Activated T-cell treated with anti-CD3 and anti-CD28 coated beads, Interleukin-2, amount 50 U/mL, for 4 hours (primary cell): ENCODE results near the gene AUNIP. TPM values are rescaled to one million over a fixed set of nuclear protein-coding genes. Genes with fewer than 3 reads are reported as not detected.

Experiments
- ATAC-seq, 2 donors: fragments of 200-7000 bp; cut with Tn5 transposase; one replicate each; pipeline ENCODE4 v1.10.0; 2021
- DNase-seq: peaks from one replicate; pipeline ENCODE4 v3.0.0-alpha.2; 2020
- H3K27me3 Mint-ChIP-seq: one replicate; pipeline ENCODE4 v1.8.0; 2021; ENCODE audit warnings: low read depth, mixed read lengths
- H3K36me3 Mint-ChIP-seq: one replicate; pipeline ENCODE4 v1.8.0; 2022; ENCODE audit warnings: mixed read lengths; ENCODE audit not compliant: insufficient read depth
- H3K4me1 Mint-ChIP-seq: one replicate; pipeline ENCODE4 v1.8.0; 2021; ENCODE audit warnings: low read depth, mixed read lengths
- H3K4me3 Mint-ChIP-seq: one replicate; pipeline ENCODE4 v1.8.0; 2021; ENCODE audit warnings: mild to moderate bottlenecking, moderate library complexity, mixed read lengths
- H3K9me3 Mint-ChIP-seq: one replicate; pipeline ENCODE4 v1.8.0; 2021; ENCODE audit warnings: mixed read lengths
- total RNA-seq, 3 donors: library from RNA; stranded (reverse); gene quantifications; one replicate each; pipeline ENCODE4 v1.2.1, GENCODE V29; 2021

AUNIP gene
- total RNA-seq, 3 donors from 2014 or later: 4.1 to 4.6 (median 4.5) TPM

DNA sequence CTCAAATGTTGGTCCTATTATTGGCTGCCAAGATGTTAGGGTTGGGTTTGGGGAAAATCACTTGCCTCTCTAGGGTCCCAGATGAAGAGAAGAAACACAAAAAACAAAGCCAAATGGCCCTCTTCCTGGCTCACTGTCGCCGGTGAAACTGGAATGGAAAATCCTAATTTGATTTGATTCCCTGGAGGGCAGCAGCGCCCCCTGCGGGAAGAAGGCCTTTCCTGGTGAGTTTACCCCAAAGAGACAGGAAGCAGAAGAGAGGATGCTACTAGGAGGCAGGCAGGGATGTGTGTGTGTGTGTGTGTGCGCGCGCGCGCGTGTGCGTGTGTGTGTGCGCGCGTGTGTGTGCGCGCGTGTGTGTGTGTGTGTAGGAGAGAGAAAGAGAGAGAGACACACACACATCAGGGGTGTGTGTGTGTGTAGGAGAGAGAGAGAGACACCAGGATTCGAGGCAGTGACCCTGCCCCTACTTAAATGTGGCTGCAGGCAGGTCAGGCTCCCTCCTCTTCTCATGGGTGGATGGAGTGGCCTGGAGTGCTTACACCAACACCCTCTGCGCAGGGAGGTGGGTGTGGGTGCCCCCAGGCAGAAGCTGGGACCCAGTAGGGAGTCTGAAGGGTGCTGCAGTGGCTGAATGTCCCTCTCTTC is 62.3 kb downstream of the AUNIP start:
- Mint-ChIP-seq H3K9me3 (no peaks in the 10 kb centered on the region), H3K27me3 (no peaks in the 10 kb centered on the region), H3K4me3 (peak overlapping the region; percentile 64), H3K4me1 (peaks cover 52% of the 10 kb centered on the region), H3K36me3 (no peaks in the 10 kb centered on the region)
- ATAC-seq (peak; percentile 47 to 48), DNase-seq (peak; percentile 84)

GRCh38 chr1:25795946-25796810 is 63.1 kb downstream of the AUNIP start:
- H3K4me1 Mint-ChIP-seq: peaks cover 50% of the 10 kb centered on the region

GRCh38 chr1:25795211-25795610 is 64.0 kb downstream of the AUNIP start:
- DNase-seq (no peak), ATAC-seq (no peak)
- Mint-ChIP-seq H3K4me1 (peaks cover 43% of the 10 kb centered on the region), H3K36me3 (no peaks in the 10 kb centered on the region), H3K4me3 (no peak overlapping the region), H3K9me3 (no peaks in the 10 kb centered on the region), H3K27me3 (no peaks in the 10 kb centered on the region)

More at GRCh38 chr1:25795946-25796810, 63.1 kb downstream of the AUNIP start:
- Mint-ChIP-seq H3K36me3 (no peaks in the 10 kb centered on the region), H3K27me3 (no peaks in the 10 kb centered on the region), H3K9me3 (no peaks in the 10 kb centered on the region), H3K4me3 (peak overlapping the region; percentile 64)
- DNase-seq (peak; percentile 35), ATAC-seq (peak; percentile 36 to 42)

DNA sequence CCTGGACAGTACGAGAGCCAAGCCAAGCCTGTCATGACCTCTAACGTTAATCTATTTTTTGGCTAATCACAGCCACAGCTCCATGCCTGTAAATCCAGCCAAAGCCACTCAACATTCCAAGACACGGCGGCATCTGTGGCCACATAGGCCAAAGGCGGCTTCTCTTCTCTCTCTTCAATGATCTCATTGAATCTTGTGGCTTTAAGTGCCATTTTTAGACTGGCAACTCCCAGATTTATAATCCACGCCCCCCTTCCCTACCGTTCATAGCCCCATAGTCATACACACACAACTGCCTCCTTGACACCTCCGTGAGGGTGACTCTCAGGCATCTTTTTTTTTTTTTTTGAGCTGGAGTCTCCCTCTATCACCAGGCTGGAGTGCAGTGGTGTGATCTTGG is 64.9 kb downstream of the AUNIP start:
- ATAC-seq: no peak
- Mint-ChIP-seq H3K27me3 (no peaks in the 10 kb centered on the region), H3K36me3 (peaks cover 3% of the 10 kb centered on the region), H3K9me3 (no peaks in the 10 kb centered on the region), H3K4me3 (no peak overlapping the region), H3K4me1 (peaks cover 41% of the 10 kb centered on the region)
- DNase-seq: no peak

- Mint-ChIP-seq H3K4me1 (peaks cover 39% of the 10 kb centered on the region), H3K27me3 (no peaks in the 10 kb centered on the region), H3K9me3 (no peaks in the 10 kb centered on the region), H3K36me3 (peaks cover 3% of the 10 kb centered on the region), H3K4me3 (no peak overlapping the region)
- no peak for DNase-seq
- no peak for ATAC-seq
These were observed 65.6 kb downstream of the AUNIP start for GRCh38 chr1:25793585-25794170.

DNA sequence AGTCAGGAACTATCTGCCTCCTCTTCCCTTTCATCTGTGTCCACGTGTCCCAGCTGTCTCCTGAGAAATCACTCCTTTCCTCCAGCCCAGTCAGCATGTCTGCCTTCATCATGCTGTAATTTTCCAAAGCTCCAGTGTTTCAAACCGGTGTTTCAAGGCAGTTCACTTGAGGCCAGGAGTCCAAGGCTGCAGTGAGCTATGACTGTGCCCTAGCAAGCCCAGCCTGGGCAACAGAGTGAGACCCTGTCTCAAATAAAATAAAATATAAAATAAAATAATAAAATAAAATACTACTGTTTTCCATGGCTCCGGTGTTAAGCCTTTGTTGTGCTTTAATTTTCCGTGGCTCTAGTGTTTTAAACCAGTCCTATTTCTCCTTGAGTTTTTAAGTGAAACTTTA is 67.1 kb downstream of the AUNIP start:
- H3K27me3 Mint-ChIP-seq: no peaks in the 10 kb centered on the region
- H3K4me1 Mint-ChIP-seq: peaks cover 24% of the 10 kb centered on the region
- DNase-seq (no peak), ATAC-seq (no peak)
- no peaks in the 10 kb centered on the region for H3K9me3 Mint-ChIP-seq
- peaks cover 3% of the 10 kb centered on the region for H3K36me3 Mint-ChIP-seq
- H3K4me3 Mint-ChIP-seq: no peak overlapping the region

- H3K4me1 Mint-ChIP-seq: peaks cover 8% of the 10 kb centered on the region
- H3K27me3 Mint-ChIP-seq: no peaks in the 10 kb centered on the region
- no peak overlapping the region for H3K4me3 Mint-ChIP-seq
- H3K9me3 Mint-ChIP-seq: no peaks in the 10 kb centered on the region
- H3K36me3 Mint-ChIP-seq: peaks cover 3% of the 10 kb centered on the region
- no peak for ATAC-seq
- no peak for DNase-seq
These were observed 68.8 kb downstream of the AUNIP start for GRCh38 chr1:25790472-25790871.

GRCh38 chr1:25787760-25788166 is 71.5 kb downstream of the AUNIP start:
- DNase-seq: no peak
- no peaks in the 10 kb centered on the region for H3K4me1 Mint-ChIP-seq
- H3K36me3 Mint-ChIP-seq: peaks cover 8% of the 10 kb centered on the region
- H3K4me3 Mint-ChIP-seq: no peak overlapping the region
- no peaks in the 10 kb centered on the region for H3K9me3 Mint-ChIP-seq
- H3K27me3 Mint-ChIP-seq: no peaks in the 10 kb centered on the region
- no peak for ATAC-seq

- peak in 1 of 2 donors; percentile 28 for ATAC-seq
- H3K27me3 Mint-ChIP-seq: no peaks in the 10 kb centered on the region
These were observed 72.1 kb downstream of the AUNIP start for GRCh38 chr1:25786887-25787759.

DNA sequence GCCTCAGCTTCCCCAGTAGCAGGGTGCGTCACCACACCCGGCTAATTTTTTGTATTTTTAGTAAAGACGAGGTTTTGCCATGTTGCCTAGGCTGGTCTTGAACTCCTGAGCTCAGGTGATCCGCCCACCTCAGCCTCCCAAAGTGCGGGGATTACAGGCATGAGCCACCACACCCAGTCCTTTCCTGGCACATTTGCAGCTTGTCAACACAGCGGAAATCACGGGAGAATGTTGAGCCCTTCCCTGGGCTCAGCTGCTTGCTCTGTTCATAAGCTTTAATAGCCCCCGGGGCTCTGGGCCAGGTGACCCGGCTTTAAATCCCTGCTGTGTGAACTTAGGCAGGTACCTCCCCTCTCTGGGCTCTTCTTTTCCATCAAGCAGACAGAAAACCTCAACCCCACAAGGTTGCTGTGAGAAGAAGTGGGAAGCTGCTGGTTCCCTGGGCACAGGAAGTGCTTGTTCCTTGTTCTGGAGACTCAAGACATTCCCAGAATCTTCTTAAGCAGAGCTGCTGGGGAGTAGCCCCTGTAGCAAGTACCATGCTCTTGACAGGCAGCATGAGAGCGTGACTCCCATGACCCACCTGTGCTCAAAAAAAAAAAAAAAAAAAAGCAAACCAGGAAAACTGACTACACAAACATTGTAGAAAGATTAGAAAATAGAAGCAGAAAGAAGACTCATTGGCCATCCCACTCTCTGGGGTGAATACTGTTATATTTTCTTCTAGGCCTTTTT is 73.8 kb downstream of the AUNIP start:
- H3K27me3 Mint-ChIP-seq: no peaks in the 10 kb centered on the region
- no peak for DNase-seq
- H3K9me3 Mint-ChIP-seq: no peaks in the 10 kb centered on the region
- H3K4me1 Mint-ChIP-seq: no peaks in the 10 kb centered on the region
- ATAC-seq: no peak
- H3K4me3 Mint-ChIP-seq: no peak overlapping the region
- H3K36me3 Mint-ChIP-seq: peaks cover 8% of the 10 kb centered on the region

More at GRCh38 chr1:25786887-25787759, 72.1 kb downstream of the AUNIP start:
- no peak overlapping the region for H3K4me3 Mint-ChIP-seq
- DNase-seq: no peak
- no peaks in the 10 kb centered on the region for H3K4me1 Mint-ChIP-seq
- peaks cover 8% of the 10 kb centered on the region for H3K36me3 Mint-ChIP-seq
- H3K9me3 Mint-ChIP-seq: no peaks in the 10 kb centered on the region

GRCh38 chr1:25784575-25785051 is 74.6 kb downstream of the AUNIP start:
- DNase-seq (no peak), ATAC-seq (no peak)
- H3K4me1 Mint-ChIP-seq: no peaks in the 10 kb centered on the region
- H3K4me3 Mint-ChIP-seq: no peak overlapping the region
- H3K36me3 Mint-ChIP-seq: peaks cover 5% of the 10 kb centered on the region
- no peaks in the 10 kb centered on the region for H3K27me3 Mint-ChIP-seq
- no peaks in the 10 kb centered on the region for H3K9me3 Mint-ChIP-seq
